H1 (cell line): ENCODE results near the gene DRD2. TPM values are rescaled to one million over a fixed set of nuclear protein-coding genes. Genes with fewer than 3 reads are reported as not detected.

Source experiments
- CTCF ChIA-PET: fragments of 300-600 bp; sonication (Branson Sonifier 250); formaldehyde crosslinking; loops from one replicate; lab custom pipeline; 2021; ENCODE audit not compliant: partially characterized antibody; lab: Charles Lee
- POLR2A ChIA-PET: fragments of 300-600 bp; sonication (Branson Sonifier 250); formaldehyde crosslinking; loops from one replicate; lab custom pipeline; 2021; ENCODE audit warnings: inconsistent platforms; ENCODE audit not compliant: partially characterized antibody; lab: Charles Lee
- DNase-seq, 2 experiments: peaks; one replicate each; pipeline versions ENCODE4 v3.0.0 to v3.0.0-alpha.2; 2010 to 2022; ENCODE audit warnings: low spot score in 2 of 2, low read depth in 1 of 2, mixed read lengths in 1 of 2
- FAIRE-seq: peaks from 2 replicates; lab custom pipeline; 2011; peaks lifted over from hg19 to GRCh38; lab: Jason Lieb, UNC
- H2AFZ ChIP-seq: 2 replicates; pipeline ENCODE4 v1.8.1; 2012; ENCODE audit warnings: low read length, inconsistent platforms
- H2AK5ac ChIP-seq: 2 replicates; pipeline ENCODE4 v1.6.1; 2013; ENCODE audit warnings: low read depth, low read length
- H2BK120ac ChIP-seq: replicated peaks from 2 replicates; pipeline ENCODE3; 2013; ENCODE audit warnings: low read depth, low read length, inconsistent platforms
- H2BK12ac ChIP-seq: 2 replicates; pipeline ENCODE4 v1.6.1; 2013; ENCODE audit warnings: low read depth, low read length
- H2BK15ac ChIP-seq: 2 replicates; pipeline ENCODE4 v1.6.1; 2013; ENCODE audit warnings: low read length
- H2BK20ac ChIP-seq: 2 replicates; pipeline ENCODE4 v1.6.1; 2013; ENCODE audit warnings: low read length
- H2BK5ac ChIP-seq: 2 replicates; pipeline ENCODE4 v1.6.1; 2013; ENCODE audit warnings: low read depth, low read length
- H3K14ac ChIP-seq: 2 replicates; pipeline ENCODE4 v1.6.1; 2013; ENCODE audit warnings: inconsistent platforms; ENCODE audit not compliant: insufficient read length
- H3K18ac ChIP-seq: 2 replicates; pipeline ENCODE4 v1.6.1; 2013; ENCODE audit warnings: low read length; ENCODE audit errors: extremely low read depth
- H3K23ac ChIP-seq: 2 replicates; pipeline ENCODE4 v1.6.1; 2013; ENCODE audit warnings: inconsistent platforms; ENCODE audit not compliant: insufficient read length
- H3K23me2 ChIP-seq: 2 replicates; pipeline ENCODE4 v1.6.1; 2013; ENCODE audit warnings: low read depth, low read length
- H3K27ac ChIP-seq: 2 replicates; pipeline ENCODE4 v1.6.1; 2011; ENCODE audit warnings: low read depth, low read length, inconsistent platforms
- H3K27me3 ChIP-seq, 4 experiments: replicated peaks in 1 of 4; 1 replicate in 1 of 4; 2 replicates in 3 of 4; pipeline versions ENCODE4 v1.6.1 to v1.8.1; 2011 to 2013; ENCODE audit warnings: low read length in 3 of 4, mild to moderate bottlenecking in 3 of 4, inconsistent platforms in 2 of 4, mixed read lengths in 2 of 4, moderate library complexity in 1 of 4; ENCODE audit not compliant: control insufficient read depth in 3 of 4, insufficient read depth in 3 of 4; ENCODE audit errors: extremely low read depth in 1 of 4
- H3K36me3 ChIP-seq, 4 experiments: 2 replicates each; pipeline versions ENCODE4 v1.6.1 to v1.8.1; 2011 to 2013; ENCODE audit warnings: mild to moderate bottlenecking in 4 of 4, low read length in 3 of 4, moderate library complexity in 2 of 4, control low read depth in 1 of 4, inconsistent platforms in 1 of 4; ENCODE audit not compliant: insufficient read depth in 4 of 4, control insufficient read depth in 2 of 4
- H3K4ac ChIP-seq: replicated peaks from 2 replicates; pipeline ENCODE3; 2013; ENCODE audit warnings: low read length, low read depth, mixed read lengths, inconsistent platforms; ENCODE audit not compliant: insufficient read length
- H3K4me1 ChIP-seq, 4 experiments: replicated peaks in 1 of 4; 1 replicate in 1 of 4; 2 replicates in 3 of 4; pipeline versions ENCODE4 v1.6.1 to v1.8.1; 2011 to 2013; ENCODE audit warnings: low read length in 3 of 4, inconsistent platforms in 2 of 4, mixed read lengths in 1 of 4; ENCODE audit not compliant: insufficient read depth in 4 of 4, control insufficient read depth in 3 of 4
- H3K4me2 ChIP-seq, 2 experiments: 2 replicates each; pipeline versions ENCODE4 v1.6.1 to v1.8.1; 2011 to 2013; ENCODE audit warnings: low read depth in 2 of 2, low read length in 2 of 2, control low read depth in 1 of 2, inconsistent platforms in 1 of 2, mild to moderate bottlenecking in 1 of 2; ENCODE audit not compliant: insufficient read depth in 1 of 2
- H3K4me3 ChIP-seq, 4 experiments: fragments of 200-600, 300-600 bp in 1 of 4; sonication (generic), shearing (Covaris generic), sonication (Bioruptor Twin) in 1 of 4; 2 replicates each; pipeline versions ENCODE4 v1.5.1 to v1.8.1; 2011 to 2016; ENCODE audit warnings: low read length in 4 of 4, low read depth in 3 of 4, control low read depth in 2 of 4, inconsistent platforms in 2 of 4, mild to moderate bottlenecking in 2 of 4, mixed read lengths in 1 of 4, moderate library complexity in 1 of 4; ENCODE audit not compliant: insufficient read depth in 2 of 4; ENCODE audit errors: extremely low read depth in 1 of 4
- H3K56ac ChIP-seq: replicated peaks from 2 replicates; pipeline ENCODE3; 2013; ENCODE audit warnings: low read depth, mild to moderate bottlenecking, mixed read lengths, low read length, inconsistent platforms; ENCODE audit not compliant: insufficient read length
- H3K79me1 ChIP-seq: 2 replicates; pipeline ENCODE4 v1.6.1; 2013; ENCODE audit warnings: low read depth, low read length, control low read depth
- H3K79me2 ChIP-seq, 2 experiments: 2 replicates each; pipeline versions ENCODE4 v1.6.1 to v1.8.1; 2012 to 2013; ENCODE audit warnings: low read length in 2 of 2, mild to moderate bottlenecking in 2 of 2, inconsistent platforms in 1 of 2; ENCODE audit not compliant: insufficient read depth in 2 of 2, control insufficient read depth in 1 of 2
- H3K9ac ChIP-seq, 4 experiments: replicated peaks in 1 of 4; 1 replicate in 1 of 4; 2 replicates in 3 of 4; pipeline versions ENCODE4 v1.6.1 to v1.8.1; 2011 to 2013; ENCODE audit warnings: low read depth in 3 of 4, low read length in 3 of 4, control low read depth in 2 of 4, mild to moderate bottlenecking in 2 of 4, moderate library complexity in 2 of 4, inconsistent platforms in 1 of 4; ENCODE audit errors: extremely low read depth in 1 of 4
- H3K9me3 ChIP-seq, 2 experiments: 2 replicates each; pipeline versions ENCODE4 v1.6.1 to v1.8.1; 2012 to 2013; ENCODE audit warnings: mild to moderate bottlenecking in 2 of 2, moderate library complexity in 2 of 2, control low read depth in 1 of 2, inconsistent platforms in 1 of 2, low read depth in 1 of 2, low read length in 1 of 2, mixed read lengths in 1 of 2; ENCODE audit not compliant: insufficient read depth in 2 of 2
- H4K20me1 ChIP-seq, 2 experiments: replicated peaks in 1 of 2; 2 replicates each; pipeline versions ENCODE3 to v1.8.1; 2011 to 2013; ENCODE audit warnings: inconsistent platforms in 2 of 2, low read length in 2 of 2, mild to moderate bottlenecking in 1 of 2; ENCODE audit not compliant: insufficient read depth in 2 of 2, control insufficient read depth in 1 of 2
- H4K5ac ChIP-seq: 2 replicates; pipeline ENCODE4 v1.6.1; 2013; ENCODE audit warnings: low read length, low read depth, mixed read lengths, inconsistent platforms; ENCODE audit not compliant: insufficient read length
- H4K8ac ChIP-seq: 2 replicates; pipeline ENCODE4 v1.8.0; 2013; ENCODE audit warnings: mild to moderate bottlenecking, moderate library complexity, low read length, inconsistent platforms; ENCODE audit not compliant: insufficient read depth; ENCODE audit errors: extremely low read depth
- H4K91ac ChIP-seq: replicated peaks from 2 replicates; pipeline ENCODE3; 2013; ENCODE audit warnings: low read length, mixed read lengths, inconsistent platforms; ENCODE audit not compliant: insufficient read length
- BRCA1 ChIP-seq: IDR thresholded peaks from 2 replicates; pipeline ENCODE4 v1.6.1; 2012; ENCODE audit warnings: low read depth, low read length, improper control_type of control experiment
- FOSL1 ChIP-seq: IDR thresholded peaks from 2 replicates; pipeline ENCODE4 v1.6.1; 2011; ENCODE audit warnings: mild to moderate bottlenecking, low read depth, low read length, moderate library complexity; ENCODE audit not compliant: insufficient read depth
- JUN ChIP-seq: IDR thresholded peaks from 2 replicates; pipeline ENCODE4 v1.6.1; 2011; ENCODE audit warnings: low read depth, mild to moderate bottlenecking, improper control_type of control experiment, low read length
- KDM5A ChIP-seq: fragments of 200-600 bp; IDR thresholded peaks from 2 replicates; pipeline ENCODE4 v1.7.1; 2012; ENCODE audit warnings: mild to moderate bottlenecking, low read length, inconsistent platforms, mixed read lengths
- POLR2A ChIP-seq, 2 experiments: IDR thresholded peaks; 1 replicate in 1 of 2; 2 replicates in 1 of 2; pipeline ENCODE4 v1.6.1; 2011; ENCODE audit warnings: low read depth in 2 of 2, low read length in 2 of 2, mild to moderate bottlenecking in 2 of 2; ENCODE audit errors: control extremely low read depth in 1 of 2
- SP4 ChIP-seq: IDR thresholded peaks from 2 replicates; pipeline ENCODE4 v1.6.1; 2012; ENCODE audit warnings: low read length, inconsistent platforms
- SUZ12 ChIP-seq: fragments of 200-600 bp; sonication (generic); IDR thresholded peaks from 2 replicates; pipeline ENCODE4 v1.6.1; 2012; ENCODE audit warnings: mild to moderate bottlenecking, inconsistent platforms, low read length, moderate library complexity, mixed read lengths
- USF2 ChIP-seq: IDR thresholded peaks from 2 replicates; pipeline ENCODE4 v1.6.1; 2011; ENCODE audit warnings: low read length, improper control_type of control experiment
- WGBS, 2 experiments: shearing (Covaris generic) in 1 of 2; methylation state at CpG; one replicate each; pipeline versions ENCODE4 v1.1.6 to v1.1.7; 2013 to 2015; ENCODE audit warnings: low lambda C conversion rate in 2 of 2, mixed read lengths in 2 of 2, inconsistent platforms in 1 of 2, low coverage in 1 of 2, missing lambda C conversion rate in 1 of 2; ENCODE audit not compliant: insufficient replicate concordance in 2 of 2, insufficient coverage in 1 of 2, insufficient read length in 1 of 2; ENCODE audit errors: extremely low coverage in 1 of 2, missing lambda C conversion rate in 1 of 2; 5-methylcytosine and 5-hydroxymethylcytosine counted together
- polyA plus RNA-seq, 7 experiments: library from polyadenylated mRNA; depleted of rRNA in 3 of 7; stranded (reverse) in 5 of 7; unstranded in 2 of 7; fragments of >200 nt in 5 of 7; fragments of 200-250 nt in 2 of 7; gene quantifications; 1 replicate in 5 of 7; 2 replicates in 1 of 7; 4 replicates in 1 of 7; pipeline versions ENCODE4 v1.2.1 to v1.2.3, GENCODE V29; 2011 to 2013; ENCODE audit warnings: missing spikeins in 2 of 7, mixed read lengths in 2 of 7
- total RNA-seq: library from RNA; stranded (reverse); fragmentation: NEBNext Ultra II Directional; extraction: Animal tissue kit (Norgen Biotek cat#: 25700); gene quantifications from 2 replicates; pipeline ENCODE4 v1.2.1, GENCODE V29; 2021

DRD2 gene
- total and polyA plus RNA-seq, 2 of the 8 experiments (the other 6 are each of a cell fraction or from before 2014, with no cell fraction given) = 0.26 to 0.41 TPM

- CTCF ChIA-PET = interaction anchor here (0.9 to 1.4 kb wide), 3 partner anchors 9 to 51 kb away, joined by 3 to 4 read pairs (median 4); no protein-coding TSS in a partner anchor
- Histone ChIP-seq H2AK5ac (no peak overlapping the region), H3K4me1 (no peaks in the 10 kb centered on the region), H2BK12ac (no peak overlapping the region), H3K4me2 (no peak overlapping the region), H3K14ac (no peak overlapping the region), H2AFZ (no peak overlapping the region), H3K79me1 (no peaks in the 10 kb centered on the region), H3K9ac (no peak overlapping the region), H2BK15ac (no peak overlapping the region), H3K79me2 (no peaks in the 10 kb centered on the region), H3K56ac (no peak overlapping the region), H3K27ac (no peak overlapping the region), H2BK120ac (no peak overlapping the region), H3K23ac (no peak overlapping the region), H3K9me3 (no peaks in the 10 kb centered on the region), H3K27me3 (peaks cover 0 to 6% (median 2%) of the 10 kb centered on the region in 4 experiments; a peak in 5 of 7 replicates), H2BK20ac (no peak overlapping the region), H4K20me1 (no peaks in the 10 kb centered on the region), H3K18ac (no peak overlapping the region), H4K8ac (no peak overlapping the region), H3K4ac (no peak overlapping the region), H3K36me3 (no peaks in the 10 kb centered on the region), H3K4me3 (no peak overlapping the region), H4K5ac (no peak overlapping the region), H2BK5ac (no peak overlapping the region), H3K23me2 (no peaks in the 10 kb centered on the region; the same call in 1 of the 2 replicates), H4K91ac (no peak overlapping the region)
- DNase-seq (no peak), FAIRE-seq (no peak)
- WGBS, 2 experiments = 88% methylated on average over 3 of the region's 3 CpGs; no CpG with 5 or more reads in 1 of the 2 experiments
- TF ChIP-seq FOSL1 (no peak), POLR2A (IDR thresholded peaks at IDR 0.05; ENCODE audit: control extremely low read depth in 1 of 2, low read depth in 2 of 2, low read length in 2 of 2) (no peak), KDM5A (no peak), SUZ12 (no peak), JUN (no peak), BRCA1 (no peak), SP4 (no peak), USF2 (no peak)
- POLR2A ChIA-PET = interaction anchor here (0.6 kb wide), 1 partner anchor 23 kb away, joined by 3 read pairs; no protein-coding TSS in a partner anchor
Measured at GRCh38 chr11:113481672-113482071, 6.5 kb upstream of the DRD2 start.
